SK-N-SH (cell line): ENCODE data around the gene ARHGAP8.

Experiments used
- CHD2 ChIP-seq: fragments of 150-350 bp; IDR thresholded peaks from 2 replicates; pipeline ENCODE4 v1.6.1; 2018; ENCODE audit warnings: low read length; ENCODE audit not compliant: partially characterized antibody
- TF ChIP-seq, protein P1 (sequence below): fragments of 200-600 bp; sonication (generic); IDR thresholded peaks from 2 replicates; pipeline ENCODE4 v1.6.1; 2017; ENCODE audit warnings: antibody characterized with exemption, mild to moderate bottlenecking, moderate library complexity
- TF ChIP-seq, protein P2 (sequence below): IDR thresholded peaks from 2 replicates; pipeline ENCODE4 v1.4.0; 2012; ENCODE audit warnings: low read depth, borderline replicate concordance

DNA sequence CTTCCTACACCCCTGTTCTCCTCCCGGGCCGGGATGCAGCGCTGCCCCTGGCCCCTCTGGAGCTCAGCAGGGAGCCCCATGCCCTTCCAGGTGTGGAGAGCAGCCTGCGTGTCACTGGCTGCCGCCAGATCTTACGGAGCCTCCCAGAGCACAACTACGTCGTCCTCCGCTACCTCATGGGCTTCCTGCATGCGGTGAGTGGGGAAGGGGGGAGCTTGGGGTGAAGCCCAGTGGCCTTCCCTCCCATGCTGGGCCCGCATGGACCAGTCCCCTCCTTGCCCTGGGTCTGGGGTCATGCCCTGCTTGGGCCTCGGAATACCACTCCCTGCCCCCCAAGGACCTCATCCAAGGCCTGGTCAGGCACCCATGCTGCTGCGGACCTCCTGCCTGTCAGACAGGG, 107.3 kb downstream of the ARHGAP8 start:
- TF ChIP-seq, protein P1, sequence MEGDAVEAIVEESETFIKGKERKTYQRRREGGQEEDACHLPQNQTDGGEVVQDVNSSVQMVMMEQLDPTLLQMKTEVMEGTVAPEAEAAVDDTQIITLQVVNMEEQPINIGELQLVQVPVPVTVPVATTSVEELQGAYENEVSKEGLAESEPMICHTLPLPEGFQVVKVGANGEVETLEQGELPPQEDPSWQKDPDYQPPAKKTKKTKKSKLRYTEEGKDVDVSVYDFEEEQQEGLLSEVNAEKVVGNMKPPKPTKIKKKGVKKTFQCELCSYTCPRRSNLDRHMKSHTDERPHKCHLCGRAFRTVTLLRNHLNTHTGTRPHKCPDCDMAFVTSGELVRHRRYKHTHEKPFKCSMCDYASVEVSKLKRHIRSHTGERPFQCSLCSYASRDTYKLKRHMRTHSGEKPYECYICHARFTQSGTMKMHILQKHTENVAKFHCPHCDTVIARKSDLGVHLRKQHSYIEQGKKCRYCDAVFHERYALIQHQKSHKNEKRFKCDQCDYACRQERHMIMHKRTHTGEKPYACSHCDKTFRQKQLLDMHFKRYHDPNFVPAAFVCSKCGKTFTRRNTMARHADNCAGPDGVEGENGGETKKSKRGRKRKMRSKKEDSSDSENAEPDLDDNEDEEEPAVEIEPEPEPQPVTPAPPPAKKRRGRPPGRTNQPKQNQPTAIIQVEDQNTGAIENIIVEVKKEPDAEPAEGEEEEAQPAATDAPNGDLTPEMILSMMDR = no peak
- TF ChIP-seq, protein P2, sequence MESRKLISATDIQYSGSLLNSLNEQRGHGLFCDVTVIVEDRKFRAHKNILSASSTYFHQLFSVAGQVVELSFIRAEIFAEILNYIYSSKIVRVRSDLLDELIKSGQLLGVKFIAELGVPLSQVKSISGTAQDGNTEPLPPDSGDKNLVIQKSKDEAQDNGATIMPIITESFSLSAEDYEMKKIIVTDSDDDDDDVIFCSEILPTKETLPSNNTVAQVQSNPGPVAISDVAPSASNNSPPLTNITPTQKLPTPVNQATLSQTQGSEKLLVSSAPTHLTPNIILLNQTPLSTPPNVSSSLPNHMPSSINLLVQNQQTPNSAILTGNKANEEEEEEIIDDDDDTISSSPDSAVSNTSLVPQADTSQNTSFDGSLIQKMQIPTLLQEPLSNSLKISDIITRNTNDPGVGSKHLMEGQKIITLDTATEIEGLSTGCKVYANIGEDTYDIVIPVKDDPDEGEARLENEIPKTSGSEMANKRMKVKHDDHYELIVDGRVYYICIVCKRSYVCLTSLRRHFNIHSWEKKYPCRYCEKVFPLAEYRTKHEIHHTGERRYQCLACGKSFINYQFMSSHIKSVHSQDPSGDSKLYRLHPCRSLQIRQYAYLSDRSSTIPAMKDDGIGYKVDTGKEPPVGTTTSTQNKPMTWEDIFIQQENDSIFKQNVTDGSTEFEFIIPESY = no peak
- no peak for TF ChIP-seq CHD2
